GM18951 (cell line): ENCODE measurements around the gene C17orf100.
"Not testable (repeated sequence)": the region's sequence is repeated elsewhere in the genome, so short reads cannot be mapped to it uniquely, and the experiment has no call there.

Source experiments
- POLR2A ChIP-seq: IDR thresholded peaks from 4 replicates; pipeline ENCODE4 v1.6.1; 2011; ENCODE audit warnings: mild to moderate bottlenecking; ENCODE audit not compliant: insufficient read length, insufficient read depth; ENCODE audit errors: extremely low read depth
- in situ Hi-C: fragments of 300-500 bp; cut with MboI; formaldehyde crosslinking; loops from one replicate; pipeline ENCODE4 v1.12.0; 2022; ENCODE audit warnings: low sequenced_read_pairs, mixed read lengths, inconsistent platforms; ENCODE audit not compliant: unreplicated experiment

The C17orf100 gene

DNA sequence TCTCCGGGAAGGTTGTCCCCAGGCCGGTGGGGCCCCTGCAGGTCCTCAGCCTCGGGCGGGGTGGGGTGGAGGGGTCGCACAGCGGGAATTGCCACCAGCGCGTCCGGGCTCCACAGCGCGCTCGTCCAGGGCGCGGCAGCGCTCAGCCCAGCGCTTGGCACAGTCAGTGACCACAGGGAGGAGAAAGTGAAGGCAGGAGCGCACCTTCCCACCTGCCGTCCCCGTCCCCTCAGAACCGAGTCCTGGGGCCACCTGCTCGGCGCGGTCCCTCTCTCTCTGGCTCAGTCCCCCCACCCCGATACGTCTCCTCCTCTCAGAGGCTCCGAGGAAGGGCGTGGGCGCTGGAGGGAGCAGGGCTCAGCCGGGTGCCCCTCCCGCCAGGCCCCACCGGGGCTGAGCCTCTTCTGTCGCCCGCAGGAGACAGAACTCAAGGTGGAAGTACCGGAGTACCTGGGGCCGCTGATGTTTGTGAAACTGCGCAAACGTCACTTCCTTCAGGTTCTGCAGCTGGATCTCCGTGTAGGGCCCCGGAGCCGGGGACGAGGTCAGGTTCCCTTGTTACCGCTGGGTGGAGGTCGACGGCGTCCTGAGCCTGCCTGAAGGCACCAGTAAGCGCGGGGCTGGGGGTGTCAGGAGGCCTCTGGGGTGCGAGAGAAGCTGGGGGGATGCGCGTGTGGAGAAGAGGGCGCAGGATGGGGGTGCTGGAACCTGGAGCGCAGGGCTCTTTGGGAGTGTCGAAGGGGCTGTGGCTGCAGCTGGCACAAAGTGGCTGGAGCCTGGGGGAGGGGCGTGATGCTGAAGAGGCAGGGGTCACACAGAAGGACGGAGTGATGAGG lies 5.5 kb downstream of the C17orf100 start:
- in situ Hi-C loops = not testable (repeated sequence)
- peak; percentile 10 for TF ChIP-seq POLR2A

DNA sequence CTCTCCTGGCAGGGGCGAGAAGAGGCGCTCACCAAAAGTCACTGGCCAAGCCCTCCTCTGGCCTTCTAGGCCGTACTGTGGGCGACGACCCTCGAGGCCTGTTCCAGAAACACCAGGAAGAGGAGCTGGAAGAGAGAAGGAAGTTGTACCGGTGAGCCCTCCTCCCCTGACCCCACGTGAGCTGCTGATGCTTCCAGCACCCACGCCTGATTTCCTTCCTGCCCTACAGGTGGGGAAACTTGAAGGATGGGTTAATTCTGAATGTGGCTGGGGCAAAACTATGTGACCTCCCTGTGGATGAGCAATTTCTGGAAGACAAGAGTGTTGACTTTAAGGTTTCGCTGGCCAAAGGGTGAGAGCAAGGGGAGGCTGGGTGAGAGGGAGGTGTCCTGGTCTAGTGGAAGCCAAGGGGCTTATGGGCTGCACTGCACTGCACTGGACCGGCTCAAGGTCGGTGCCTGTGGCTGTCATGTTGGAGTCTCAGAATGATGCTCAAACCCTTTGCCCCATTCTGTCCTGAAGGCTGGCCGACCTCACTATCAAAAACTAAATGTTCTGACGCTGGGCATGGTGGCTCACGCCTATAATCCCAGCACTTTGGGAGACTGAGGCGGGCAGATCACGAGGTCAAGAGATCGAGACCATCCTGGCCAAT lies 6.2 kb downstream of the C17orf100 start:
- TF ChIP-seq POLR2A = no peak
- in situ Hi-C loops = no loop called here

DNA sequence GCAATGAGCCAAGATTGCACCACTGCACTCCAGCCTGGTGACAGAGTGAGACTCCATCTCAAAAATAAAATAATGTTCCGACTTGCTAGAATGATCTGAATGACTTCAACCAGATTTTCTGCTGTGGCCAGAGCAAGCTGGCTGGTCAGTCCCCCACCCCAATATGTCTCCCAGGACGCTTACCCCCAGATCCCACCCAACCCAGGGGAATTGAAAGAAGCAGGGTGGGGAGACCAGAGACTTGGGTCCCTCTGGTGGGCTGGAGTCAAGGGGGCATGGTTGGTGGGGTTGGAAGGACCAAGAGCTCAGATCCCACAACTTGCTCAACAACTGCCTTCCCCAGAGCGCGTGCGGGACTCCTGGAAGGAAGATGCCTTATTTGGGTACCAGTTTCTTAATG lies 6.8 kb downstream of the C17orf100 start:
- in situ Hi-C loops = not testable (repeated sequence)

DNA sequence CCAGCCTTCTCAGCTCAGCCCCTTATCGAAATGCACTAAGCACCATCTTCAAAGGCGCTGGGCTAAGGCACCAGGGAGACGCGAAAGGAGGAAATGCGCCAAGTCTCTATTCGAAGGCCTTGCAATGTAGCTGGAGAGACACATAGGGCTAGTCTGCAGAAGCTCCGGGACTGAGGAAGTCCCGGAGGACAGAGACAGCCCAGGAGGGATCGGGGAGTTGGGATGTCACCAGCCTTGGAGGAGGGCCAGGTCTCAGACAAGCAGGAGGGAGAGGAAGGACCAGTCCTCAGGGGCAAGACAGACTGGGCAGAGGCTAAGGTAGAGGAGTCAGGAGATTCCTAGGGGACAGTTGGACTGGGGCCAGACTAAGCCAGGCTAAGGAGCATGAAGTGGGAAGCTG lies 8.5 kb downstream of the C17orf100 start:
- in situ Hi-C loops = no loop called here
- no peak for TF ChIP-seq POLR2A

DNA sequence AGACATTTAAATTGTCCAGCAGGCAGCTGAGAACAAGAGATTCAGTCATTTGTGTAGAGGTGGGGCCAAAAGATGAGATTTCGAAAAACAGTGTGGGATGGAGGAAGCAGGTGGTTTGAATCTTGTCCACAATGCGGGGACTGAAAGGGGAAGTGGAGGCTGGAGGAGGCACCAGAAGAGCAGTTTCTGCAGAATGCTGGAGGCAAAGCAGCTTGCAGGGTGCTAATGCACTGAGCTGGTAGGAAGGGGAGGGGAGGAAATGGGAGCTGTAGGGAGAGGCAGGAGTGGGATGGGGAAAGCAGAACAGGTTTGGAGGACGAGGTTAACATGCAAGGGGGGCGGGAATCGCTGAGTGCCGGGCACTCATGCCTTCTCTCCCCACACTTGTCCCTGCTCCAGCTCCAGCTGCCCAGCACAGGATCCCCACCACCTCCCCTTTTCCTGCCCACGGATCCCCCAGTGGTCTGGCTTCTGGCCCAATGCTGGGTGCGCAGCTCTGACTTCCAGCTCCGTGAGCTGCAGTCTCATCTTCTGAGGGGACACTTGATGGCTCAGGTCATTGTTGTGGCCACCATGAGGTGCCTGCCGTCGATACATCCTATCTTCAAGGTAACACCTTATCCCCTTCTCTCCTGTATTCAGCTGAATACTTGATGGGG lies 9.4 kb downstream of the C17orf100 start:
- in situ Hi-C loops = no loop called here
- TF ChIP-seq POLR2A = no peak

DNA sequence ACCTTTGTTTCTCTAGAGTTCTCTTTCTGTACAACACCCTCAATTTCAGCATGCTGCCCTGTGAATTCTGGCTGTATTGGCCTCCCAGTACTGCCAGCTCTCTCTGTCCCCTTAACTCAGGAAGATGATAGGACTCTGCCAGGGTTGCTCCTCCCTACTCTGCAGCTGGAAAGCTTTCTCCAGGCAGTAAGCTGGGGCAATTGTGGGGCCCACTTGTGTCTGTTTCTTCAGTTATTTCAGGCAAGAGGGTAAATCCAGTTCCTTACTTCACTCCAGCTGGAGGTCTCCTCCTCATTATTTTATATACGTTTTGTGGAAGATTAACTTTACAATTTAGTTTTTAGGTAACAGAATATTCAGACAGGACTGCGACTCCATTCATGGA lies 9.9 kb downstream of the C17orf100 start:
- TF ChIP-seq POLR2A = no peak
- in situ Hi-C loops = no loop called here

DNA sequence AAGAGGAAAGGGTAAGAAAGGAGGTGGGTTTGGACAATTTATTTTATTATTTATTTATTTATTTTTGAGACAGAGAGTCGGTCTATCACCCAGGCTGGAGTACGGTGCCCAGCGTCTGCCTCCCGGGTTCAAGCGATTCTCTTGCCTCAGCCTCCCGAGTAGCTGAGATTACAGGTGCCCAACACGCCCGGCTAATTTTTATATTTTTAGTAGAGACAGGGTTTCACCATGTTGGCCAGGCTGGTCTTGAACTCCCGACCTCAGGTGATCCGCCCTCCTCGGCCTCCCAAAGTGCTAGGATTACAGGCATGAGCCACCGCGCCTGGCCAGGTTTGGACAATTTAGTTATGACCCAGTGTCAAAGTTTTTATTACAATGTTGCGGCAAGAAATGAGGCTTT lies 11.6 kb downstream of the C17orf100 start:
- in situ Hi-C loops = not testable (repeated sequence)

DNA sequence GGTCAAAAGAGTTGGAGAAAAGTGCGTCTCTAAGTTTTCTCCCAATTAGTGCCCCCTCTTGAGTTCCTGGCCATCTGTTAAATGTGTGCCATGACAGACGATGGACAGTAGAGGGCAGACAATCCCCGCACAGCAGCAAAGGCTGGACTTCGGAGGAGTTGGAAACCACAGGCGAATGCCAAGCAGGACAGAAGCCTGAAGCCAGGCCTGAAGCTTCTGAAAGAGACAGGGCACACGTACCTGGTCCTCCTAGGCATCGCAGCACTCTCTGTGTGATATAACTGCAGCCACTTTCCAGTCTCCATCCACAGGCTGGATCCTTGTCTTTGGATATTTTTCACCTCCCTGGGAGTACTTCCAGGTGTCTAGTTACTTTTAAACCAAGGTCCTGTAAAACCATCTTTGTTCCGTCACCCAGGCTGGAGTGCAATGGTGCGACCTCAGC lies 14.5 kb downstream of the C17orf100 start:
- TF ChIP-seq POLR2A = no peak
- in situ Hi-C loops = no loop called here

DNA sequence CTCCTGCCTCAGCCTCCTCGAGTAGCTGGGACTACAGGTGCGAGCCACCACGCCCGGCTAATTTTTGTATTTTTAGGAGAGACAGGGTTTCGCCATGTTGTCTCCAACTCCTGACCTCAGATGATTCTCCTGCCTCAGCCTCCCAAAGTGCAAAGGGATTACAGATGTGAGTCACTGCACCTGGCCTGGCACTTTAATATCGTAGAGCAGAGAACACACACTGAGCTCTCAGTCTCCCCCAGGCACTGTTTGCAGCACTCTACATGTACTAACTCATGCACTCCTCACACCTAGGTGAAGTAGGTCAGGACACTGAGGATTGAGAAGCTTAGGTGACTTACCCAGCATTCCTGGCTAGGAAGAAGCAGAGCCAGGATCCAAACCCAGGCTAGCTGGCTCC lies 15.0 kb downstream of the C17orf100 start:
- in situ Hi-C loops = no loop called here

DNA sequence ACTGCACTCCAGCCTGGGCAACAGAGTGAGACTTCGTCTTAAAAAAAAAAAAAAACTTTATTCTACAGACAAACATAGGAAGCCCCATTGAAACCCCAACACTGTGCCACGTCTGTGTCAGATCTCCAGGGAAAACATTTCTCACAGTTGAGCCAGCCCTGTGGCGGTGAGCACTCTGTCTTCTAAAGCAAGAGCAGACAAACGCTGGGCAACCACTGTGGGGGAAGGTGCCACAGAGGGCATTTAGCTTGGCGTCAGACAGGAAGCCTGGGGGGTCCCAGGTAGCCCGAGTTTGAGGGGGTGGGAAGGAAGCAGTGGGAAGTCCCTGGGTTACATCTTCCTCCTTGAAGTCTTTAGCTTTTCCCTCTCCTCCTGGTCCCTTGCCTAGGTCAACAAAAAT lies 16.0 kb downstream of the C17orf100 start:
- no peak for TF ChIP-seq POLR2A
- in situ Hi-C loops = no loop called here

More for the DNA sequence above, 15.0 kb downstream of the C17orf100 start:
- TF ChIP-seq POLR2A = no peak

DNA sequence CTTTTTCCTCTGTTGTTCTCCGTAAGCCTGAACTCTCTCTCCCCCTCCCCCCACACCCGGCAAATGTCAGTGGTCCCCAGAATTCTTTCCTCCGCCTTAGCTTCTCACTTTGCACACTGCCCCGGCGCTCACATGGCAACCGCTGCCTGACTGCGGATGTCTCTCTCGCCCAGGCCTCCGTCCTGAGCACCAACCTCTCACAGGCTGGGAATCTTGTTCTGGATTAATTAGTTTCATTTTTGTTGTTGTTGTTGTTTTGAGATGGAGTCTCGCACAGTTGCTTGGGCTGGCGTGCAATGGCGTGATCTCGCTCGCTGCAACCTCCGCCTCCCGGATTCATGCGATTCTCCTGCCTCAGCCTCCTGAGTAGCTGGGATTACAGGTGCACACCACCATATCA lies 16.7 kb downstream of the C17orf100 start:
- TF ChIP-seq POLR2A = no peak
- in situ Hi-C loops = no loop called here

DNA sequence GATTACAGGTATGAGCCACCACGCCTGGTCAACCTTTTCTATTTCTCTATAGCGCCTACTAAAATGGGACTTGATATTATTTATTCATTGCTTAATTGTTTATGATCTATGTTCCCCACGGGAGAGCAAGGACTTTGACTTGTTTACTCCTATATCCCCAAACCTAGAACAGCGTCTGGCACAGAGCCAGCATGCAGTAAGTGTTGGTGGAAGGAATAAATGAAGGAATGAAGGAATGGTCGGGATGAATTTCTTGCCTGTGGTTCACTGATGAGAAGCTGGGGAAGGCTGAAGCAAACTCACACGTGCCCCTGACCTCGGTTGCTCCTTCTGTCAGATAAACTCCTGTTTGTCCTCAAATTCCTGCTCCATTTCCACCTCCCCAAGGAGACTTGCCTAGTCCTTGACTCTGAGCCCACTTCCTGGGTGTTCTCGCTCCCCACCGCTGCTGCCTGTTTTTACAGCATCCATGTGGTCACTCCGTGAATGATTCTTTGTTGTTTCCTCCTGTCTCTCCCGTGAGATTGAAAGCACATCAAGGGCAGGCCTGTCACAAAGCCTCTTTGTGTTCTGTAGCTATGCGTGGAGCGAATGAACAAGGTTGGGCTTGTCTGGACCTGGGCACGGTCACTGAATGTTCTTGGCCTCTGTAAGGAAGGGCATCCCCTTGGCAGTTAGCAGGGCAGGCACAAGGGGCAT lies 17.3 kb downstream of the C17orf100 start:
- in situ Hi-C loops = no loop called here
- no peak for TF ChIP-seq POLR2A

DNA sequence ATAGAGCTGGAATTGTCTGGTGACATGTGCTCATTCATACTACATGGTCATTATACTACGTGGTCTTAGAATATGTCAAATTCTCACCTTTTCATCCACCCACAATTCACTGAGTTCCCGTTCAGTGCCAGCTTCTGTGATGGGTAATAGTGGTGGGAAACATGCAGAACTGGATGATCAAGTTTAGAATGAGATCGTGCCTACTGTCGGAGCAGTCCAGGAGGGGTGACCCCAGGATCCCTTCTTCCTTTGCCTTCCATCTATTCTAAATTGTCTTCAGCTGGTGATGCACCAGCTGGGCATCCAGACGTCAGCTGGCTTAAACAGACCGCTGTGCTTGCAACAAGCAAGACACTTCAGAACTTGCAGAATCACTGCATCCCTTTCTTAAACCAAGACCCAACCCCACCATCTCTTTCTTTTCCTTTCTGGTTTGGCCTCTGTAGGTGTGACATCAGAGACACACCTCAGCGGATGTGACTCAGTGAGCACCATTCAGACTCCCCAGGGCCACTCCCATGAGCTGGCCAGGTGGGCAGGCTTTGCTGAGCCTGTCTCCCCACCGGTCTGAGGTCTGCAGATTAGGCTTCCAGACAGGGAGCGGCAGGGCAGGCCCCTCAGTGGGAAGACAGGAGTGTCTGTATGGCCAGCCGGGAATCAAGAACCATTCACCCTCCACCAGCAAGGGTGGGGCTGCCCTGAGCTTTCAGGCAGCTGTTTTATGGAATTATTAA lies 18.1 kb downstream of the C17orf100 start:
- TF ChIP-seq POLR2A = no peak
- in situ Hi-C loops = no loop called here

DNA sequence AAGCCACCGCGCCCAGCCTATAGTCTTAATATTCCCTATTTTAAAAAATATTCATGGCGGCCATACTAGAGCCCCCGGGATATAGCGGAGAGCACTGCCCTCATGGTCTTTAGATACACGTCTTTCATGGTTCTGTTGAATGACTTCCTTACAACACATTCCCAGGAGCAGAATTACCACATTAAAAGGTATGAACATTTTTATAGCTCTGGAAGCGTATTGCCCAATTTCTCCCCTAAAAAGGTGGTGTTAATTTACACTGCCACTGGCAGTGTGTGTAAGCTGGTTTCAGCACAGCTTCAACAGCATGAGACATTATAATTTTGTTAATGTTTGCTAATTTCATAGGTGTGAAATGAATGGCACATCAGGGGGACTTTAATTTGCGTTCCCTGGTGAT lies 19.0 kb downstream of the C17orf100 start:
- in situ Hi-C loops = no loop called here
- no peak for TF ChIP-seq POLR2A
